HepG2 (cell line): Measurements from ENCODE around the gene ITPR1. TPM values are rescaled to one million over a fixed set of nuclear protein-coding genes. Genes with fewer than 3 reads are reported as not detected.
A peak's percentile ranks its signal among the peaks of the same experiment; 100 is the strongest.

Experiments
- CREBL2 ChIP-seq: sonication (generic); formaldehyde crosslinking; IDR thresholded peaks from 2 replicates; pipeline ENCODE4 v1.8.1; 2023; ENCODE audit warnings: missing genetic modification reagents, mild to moderate bottlenecking, borderline replicate concordance
- ERF ChIP-seq: IDR thresholded peaks from 2 replicates; pipeline ENCODE4 v1.6.1; 2018; ENCODE audit warnings: missing biosample characterization, missing genetic modification reagents
- ISX ChIP-seq: sonication (generic); formaldehyde crosslinking; conservative IDR thresholded peaks from 2 replicates; pipeline ENCODE4 v1.5.0; 2020; ENCODE audit warnings: missing genetic modification reagents
- JUNB ChIP-seq: sonication (generic); formaldehyde crosslinking; IDR thresholded peaks from 2 replicates; pipeline ENCODE4 v1.8.0; 2022; ENCODE audit warnings: missing genetic modification reagents, mild to moderate bottlenecking, borderline replicate concordance
- KMT2B ChIP-seq: IDR thresholded peaks from 2 replicates; pipeline ENCODE4 v1.6.1; 2016; ENCODE audit warnings: missing genetic modification reagents, missing compliant biosample characterization
- MLLT10 ChIP-seq: sonication (generic); formaldehyde crosslinking; IDR thresholded peaks from 2 replicates; pipeline ENCODE4 v1.4.0; 2020; ENCODE audit warnings: missing genetic modification reagents
- NCOA2 ChIP-seq: sonication (generic); formaldehyde crosslinking; IDR thresholded peaks from 2 replicates; pipeline ENCODE4 v1.8.0; 2022; ENCODE audit warnings: inconsistent platforms
- NFYB ChIP-seq: sonication (generic); formaldehyde crosslinking; IDR thresholded peaks from 2 replicates; pipeline ENCODE4 v1.4.0; 2020; ENCODE audit warnings: missing genetic modification reagents
- TP53 ChIP-seq: sonication (generic); formaldehyde crosslinking; conservative IDR thresholded peaks from 2 replicates; pipeline ENCODE4 v1.4.0; 2020; ENCODE audit warnings: missing genetic modification reagents
- ZBTB1 ChIP-seq: sonication (generic); formaldehyde crosslinking; IDR thresholded peaks from 2 replicates; pipeline ENCODE4 v1.4.0; 2020; ENCODE audit warnings: missing genetic modification reagents, borderline replicate concordance
- ZFP36 ChIP-seq: fragments of 150-350 bp; IDR thresholded peaks from 2 replicates; pipeline ENCODE4 v1.6.1; 2018; ENCODE audit warnings: borderline replicate concordance, low read length, low read depth; ENCODE audit not compliant: partially characterized antibody
- ZFP36L1 ChIP-seq: sonication (generic); formaldehyde crosslinking; IDR thresholded peaks from 2 replicates; pipeline ENCODE4 v1.8.0; 2022; ENCODE audit warnings: mild to moderate bottlenecking, missing genetic modification reagents, moderate library complexity
- ZFP62 ChIP-seq: sonication (generic); formaldehyde crosslinking; IDR thresholded peaks from 2 replicates; pipeline ENCODE4 v1.4.0; 2020; ENCODE audit warnings: missing genetic modification reagents
- ZFP82 ChIP-seq: sonication (generic); formaldehyde crosslinking; IDR thresholded peaks from 2 replicates; pipeline ENCODE4 v1.5.1; 2020; ENCODE audit warnings: mild to moderate bottlenecking, missing genetic modification reagents, borderline replicate concordance
- ZNF142 ChIP-seq: sonication (generic); formaldehyde crosslinking; IDR thresholded peaks from 2 replicates; pipeline ENCODE4 v1.4.0; 2020; ENCODE audit warnings: missing genetic modification reagents
- ZNF224 ChIP-seq: sonication (generic); formaldehyde crosslinking; IDR thresholded peaks from 2 replicates; pipeline ENCODE4 v1.5.0; 2020; ENCODE audit warnings: mild to moderate bottlenecking, missing genetic modification reagents
- ZNF256 ChIP-seq: sonication (generic); formaldehyde crosslinking; conservative IDR thresholded peaks from 2 replicates; pipeline ENCODE4 v1.4.0; 2020; ENCODE audit warnings: missing genetic modification reagents
- ZNF282 ChIP-seq: fragments of 450-650 bp; IDR thresholded peaks from 2 replicates; pipeline ENCODE4 v1.6.1; 2018; ENCODE audit not compliant: partially characterized antibody
- ZNF292 ChIP-seq: sonication (generic); formaldehyde crosslinking; IDR thresholded peaks from 2 replicates; pipeline ENCODE4 v1.8.1; 2022; ENCODE audit warnings: mild to moderate bottlenecking, low read depth, missing genetic modification reagents, borderline replicate concordance
- ZNF768 ChIP-seq: sonication (generic); formaldehyde crosslinking; IDR thresholded peaks from 2 replicates; pipeline ENCODE4 v1.4.0; 2020; ENCODE audit warnings: missing genetic modification reagents
- ZNF891 ChIP-seq: sonication (generic); formaldehyde crosslinking; IDR thresholded peaks from 2 replicates; pipeline ENCODE4 v1.5.0; 2020; ENCODE audit warnings: mild to moderate bottlenecking, missing genetic modification reagents
- polyA plus RNA-seq, 8 experiments: library from polyadenylated mRNA; depleted of rRNA in 3 of 8; stranded (reverse) in 7 of 8; unstranded in 1 of 8; fragments of >200 nt; fragmentation: Illumina TruSeq in 4 of 8; extraction: Trizol in 4 of 8; gene quantifications; 2 replicates each; pipeline versions ENCODE4 v1.2.1 to v1.2.3, GENCODE V29; 2011 to 2016; ENCODE audit warnings: low read depth in 4 of 8, missing spikeins in 1 of 8, mixed read lengths in 1 of 8; ENCODE audit not compliant: insufficient read depth in 1 of 8
- total RNA-seq, 5 experiments: library from RNA; depleted of rRNA; stranded (reverse); fragments of >200 nt; fragmentation: Illumina TruSeq; extraction: Trizol; gene quantifications; 2 replicates each; pipeline ENCODE4 v1.2.3, GENCODE V29; 2016; ENCODE audit warnings: low read depth in 1 of 5
- TF ChIP-seq, protein P1 (sequence below): sonication (generic); formaldehyde crosslinking; IDR thresholded peaks from 2 replicates; pipeline ENCODE4 v1.4.0; 2020; ENCODE audit warnings: missing genetic modification reagents

ITPR1 gene
- total and polyA plus RNA-seq, 2 of the 13 experiments (the other 11 are each of a cell fraction or from before 2014, with no cell fraction given), result 10.0 to 11.4 TPM

DNA sequence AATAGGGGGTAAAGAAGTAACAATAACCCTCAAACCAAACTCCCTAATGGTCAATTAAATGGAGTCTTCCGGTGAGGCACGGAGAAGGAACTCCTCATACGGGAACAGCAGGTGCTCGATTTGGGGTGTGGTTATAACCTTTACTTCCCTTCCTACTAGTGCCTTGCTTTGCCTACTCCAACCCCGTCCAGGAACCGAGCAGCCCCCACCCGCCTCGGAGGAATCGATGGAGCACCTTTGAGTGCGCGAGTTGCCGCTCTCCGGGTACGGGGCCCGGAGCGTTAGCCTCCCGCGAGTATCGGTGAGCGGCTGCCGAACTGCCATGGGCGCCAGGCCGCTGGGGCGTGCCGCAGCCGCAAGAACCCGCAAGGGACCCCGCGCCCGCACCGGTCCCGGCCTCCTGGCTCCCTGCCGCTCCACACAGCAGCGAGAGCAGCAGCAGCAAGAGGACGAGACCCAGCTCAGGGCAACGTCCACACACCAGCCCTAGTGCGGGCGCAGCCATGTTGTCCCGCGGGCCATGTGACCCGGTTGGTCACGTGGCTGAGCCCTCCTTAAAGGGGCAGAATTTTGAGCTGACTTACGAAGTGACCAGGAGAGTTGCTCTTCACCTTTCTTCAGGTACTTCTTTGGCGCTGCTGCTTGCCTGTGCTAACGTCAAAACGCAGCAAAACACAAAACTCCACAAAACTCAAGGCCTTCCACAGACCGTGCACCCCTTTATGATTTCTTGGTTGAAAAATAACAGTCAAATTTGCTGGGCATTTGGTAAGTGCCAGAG, 26.2 kb upstream of the ITPR1 start, which contains the start of gene SUMF1 (continued):
- TF ChIP-seq, protein P1, sequence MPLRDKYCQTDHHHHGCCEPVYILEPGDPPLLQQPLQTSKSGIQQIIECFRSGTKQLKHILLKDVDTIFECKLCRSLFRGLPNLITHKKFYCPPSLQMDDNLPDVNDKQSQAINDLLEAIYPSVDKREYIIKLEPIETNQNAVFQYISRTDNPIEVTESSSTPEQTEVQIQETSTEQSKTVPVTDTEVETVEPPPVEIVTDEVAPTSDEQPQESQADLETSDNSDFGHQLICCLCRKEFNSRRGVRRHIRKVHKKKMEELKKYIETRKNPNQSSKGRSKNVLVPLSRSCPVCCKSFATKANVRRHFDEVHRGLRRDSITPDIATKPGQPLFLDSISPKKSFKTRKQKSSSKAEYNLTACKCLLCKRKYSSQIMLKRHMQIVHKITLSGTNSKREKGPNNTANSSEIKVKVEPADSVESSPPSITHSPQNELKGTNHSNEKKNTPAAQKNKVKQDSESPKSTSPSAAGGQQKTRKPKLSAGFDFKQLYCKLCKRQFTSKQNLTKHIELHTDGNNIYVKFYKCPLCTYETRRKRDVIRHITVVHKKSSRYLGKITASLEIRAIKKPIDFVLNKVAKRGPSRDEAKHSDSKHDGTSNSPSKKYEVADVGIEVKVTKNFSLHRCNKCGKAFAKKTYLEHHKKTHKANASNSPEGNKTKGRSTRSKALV (CRISPR knock-in tag), result 0 out of 2 replicates have a peak, but pooled peaks have one; percentile 73
- TF ChIP-seq ZNF256, result peak; percentile 81; the same call in 1 of the 2 replicates
- TF ChIP-seq ZNF142, result peak; percentile 89
- peak; percentile 90 for TF ChIP-seq ERF (CRISPR knock-in tag)
- peak; percentile 93 for TF ChIP-seq KMT2B (CRISPR knock-in tag)
- no peak for TF ChIP-seq ZFP62 (CRISPR knock-in tag)
- TF ChIP-seq JUNB (CRISPR knock-in tag), result no peak
- 0 out of 2 replicates have a peak, but pooled peaks have one; percentile 85 for TF ChIP-seq ISX
- peak; percentile 88 for TF ChIP-seq ZNF891 (CRISPR knock-in tag)
- TF ChIP-seq NCOA2, result peak; percentile 38; the same call in 1 of the 2 replicates
- no peak for TF ChIP-seq ZFP36
- TF ChIP-seq NFYB (CRISPR knock-in tag), result no peak
- no peak for TF ChIP-seq ZNF282
- TF ChIP-seq ZFP36L1 (CRISPR knock-in tag), result peak; percentile 18; the same call in 1 of the 2 replicates
- peak; percentile 81; the same call in 1 of the 2 replicates for TF ChIP-seq ZNF224 (CRISPR knock-in tag)
- TF ChIP-seq TP53 (CRISPR knock-in tag), result 0 out of 2 replicates have a peak, but pooled peaks have one; percentile 67
- TF ChIP-seq ZNF768 (CRISPR knock-in tag), result peak; percentile 74; the same call in 1 of the 2 replicates
- TF ChIP-seq ZBTB1 (CRISPR knock-in tag), result no peak
- peak; percentile 45; the same call in 1 of the 2 replicates for TF ChIP-seq ZFP82 (CRISPR knock-in tag)
- TF ChIP-seq ZNF292 (CRISPR knock-in tag), result no peak
- peak; percentile 73; the same call in 1 of the 2 replicates for TF ChIP-seq CREBL2 (CRISPR knock-in tag)
- TF ChIP-seq MLLT10, result no peak
